Measurements from ENCODE around the gene USP48.

The USP48 gene

GRCh38 chr1:21823206-21823979 is 40.4 kb upstream of the USP48 start:
- no peak for FAIRE-seq
- no peak for DNase-seq (ENCODE audit: insufficient read length, low spot score)
- no peak for TF ChIP-seq POLR2A (IDR thresholded peaks at IDR 0.05; ENCODE audit: low read depth, low read length)

DNA sequence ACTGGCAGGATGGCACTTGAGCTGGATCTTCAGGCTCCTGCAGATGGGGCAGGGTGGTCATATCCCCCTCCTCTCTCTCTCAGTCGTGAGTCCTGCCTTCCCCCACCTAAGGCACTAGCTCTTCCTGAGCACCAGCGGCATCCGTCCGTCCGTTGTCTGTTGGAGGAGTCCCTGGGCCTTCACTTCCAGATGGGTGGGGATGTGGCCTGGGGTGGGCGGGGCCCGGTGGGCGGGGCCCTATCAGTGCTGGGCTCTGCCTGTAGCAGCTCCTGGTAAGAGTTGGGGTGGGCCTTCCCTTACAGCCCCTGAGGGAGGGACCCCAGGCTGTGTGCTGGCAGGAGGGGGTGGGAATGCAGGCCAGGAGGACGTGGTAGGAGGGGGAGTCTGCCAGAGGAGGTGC is 39.4 kb upstream of the USP48 start:
- FAIRE-seq (no peak), DNase-seq (ENCODE audit: insufficient read length, low spot score) (no peak)
- no peak for TF ChIP-seq POLR2A (IDR thresholded peaks at IDR 0.05; ENCODE audit: low read depth, low read length)

- DNase-seq (ENCODE audit: insufficient read length, low spot score) (no peak), FAIRE-seq (no peak)
- TF ChIP-seq POLR2A (IDR thresholded peaks at IDR 0.05; ENCODE audit: low read depth, low read length): no peak
Observed at GRCh38 chr1:21821385-21822019, 38.6 kb upstream of the USP48 start.

DNA sequence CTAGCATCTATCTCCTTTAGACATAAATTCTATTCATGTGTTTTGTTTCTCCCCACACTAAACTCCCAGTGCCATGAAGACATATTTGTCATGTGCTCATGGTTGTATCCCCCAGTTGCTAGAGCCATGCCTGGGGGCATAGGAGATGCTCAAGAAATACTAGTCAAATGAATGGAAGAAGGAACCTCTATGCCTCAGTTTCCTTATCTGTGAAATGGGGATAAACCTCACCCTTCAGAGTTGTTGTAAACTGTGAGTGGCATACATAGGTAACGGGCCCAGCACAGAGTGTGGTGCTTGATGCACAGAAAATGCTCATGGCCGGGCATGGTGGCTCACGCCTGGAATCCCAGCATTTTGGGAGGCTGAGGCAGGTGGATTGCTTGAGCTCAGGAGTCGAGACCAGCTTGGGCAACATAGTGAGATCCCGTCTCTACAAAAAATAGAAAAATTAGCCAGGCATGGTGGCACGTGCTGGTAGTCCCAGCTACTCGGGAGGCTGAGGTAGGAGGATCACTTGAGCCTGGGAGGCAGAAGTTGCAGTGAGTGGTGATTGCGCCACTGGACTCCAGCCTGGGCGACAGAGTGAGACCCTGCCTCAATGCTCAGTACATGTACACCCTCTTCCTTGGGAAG is 37.8 kb upstream of the USP48 start:
- DNase-seq (ENCODE audit: insufficient read length, low spot score) (no peak), FAIRE-seq (no peak)
- TF ChIP-seq POLR2A (IDR thresholded peaks at IDR 0.05; ENCODE audit: low read depth, low read length): no peak

GRCh38 chr1:21818656-21819055 is 35.7 kb upstream of the USP48 start:
- peak; percentile 51 for DNase-seq (ENCODE audit: insufficient read length, low spot score)
- no peak for TF ChIP-seq POLR2A (IDR thresholded peaks at IDR 0.05; ENCODE audit: low read depth, low read length)
- no peak for FAIRE-seq

DNA sequence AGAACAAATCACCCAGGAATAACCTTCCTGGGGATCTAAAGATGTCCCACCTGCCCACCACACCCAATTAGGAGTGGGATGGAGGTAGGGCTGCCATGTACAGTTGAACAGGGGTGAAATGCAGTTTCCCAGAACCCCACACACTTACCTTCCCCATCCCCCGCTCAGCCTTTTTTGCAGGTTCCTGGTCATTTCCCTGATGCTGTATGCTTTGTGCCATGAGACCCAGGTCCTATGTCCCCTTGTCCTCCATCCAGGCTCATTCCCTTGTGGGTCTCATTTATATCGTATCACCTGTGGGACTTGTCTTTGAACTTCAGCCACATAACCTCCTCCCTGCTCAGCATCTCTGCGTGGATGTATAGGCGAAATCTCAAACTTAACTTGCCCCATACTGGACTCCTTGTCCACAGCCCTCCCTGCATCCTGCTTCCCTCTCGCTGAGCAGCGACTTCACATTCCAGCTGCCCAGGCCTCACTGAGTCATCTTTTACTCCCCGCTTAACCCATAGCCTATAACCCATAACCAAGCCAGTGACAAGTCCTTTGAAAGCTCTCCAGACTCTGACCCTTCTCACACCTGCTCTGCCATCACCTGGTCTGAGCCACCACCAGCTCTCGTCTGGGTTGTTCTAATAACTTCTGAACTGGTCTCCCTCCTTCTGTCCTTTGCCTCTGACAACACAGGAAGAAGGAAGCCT is 33.8 kb upstream of the USP48 start:
- DNase-seq (ENCODE audit: insufficient read length, low spot score): peak; percentile 78
- peak; percentile 96 for FAIRE-seq

DNA sequence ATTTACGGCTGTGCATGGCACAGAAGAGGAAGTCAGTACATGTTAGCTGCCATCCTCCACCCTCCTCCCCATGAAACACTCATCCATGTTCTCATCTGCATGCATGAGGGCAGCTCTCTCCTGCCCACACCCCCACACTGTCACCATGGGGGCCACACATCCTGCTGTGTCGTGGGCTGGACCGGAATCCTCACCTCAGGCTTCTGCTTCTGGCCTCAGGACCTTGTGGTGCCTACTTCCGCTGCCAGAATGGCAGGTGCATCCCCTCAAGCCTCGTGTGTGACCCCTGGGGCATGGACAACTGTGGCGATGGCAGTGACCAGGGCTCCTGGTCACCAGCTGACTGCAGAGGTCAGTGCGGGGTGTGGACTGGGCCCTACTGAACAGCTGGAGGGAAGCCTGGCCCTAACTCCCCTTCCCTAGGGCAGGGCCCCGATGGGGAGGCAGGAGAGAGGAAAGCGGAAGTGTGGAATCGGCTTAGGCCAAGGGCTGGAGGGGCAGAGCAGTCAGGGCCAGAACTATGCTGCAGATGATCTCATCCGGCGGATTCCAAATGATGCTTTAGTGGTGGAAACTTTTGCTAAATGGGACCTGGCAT is 32.9 kb upstream of the USP48 start:
- DNase-seq (ENCODE audit: insufficient read length, low spot score) (no peak), FAIRE-seq (no peak)
- TF ChIP-seq POLR2A (IDR thresholded peaks at IDR 0.05; ENCODE audit: low read depth, low read length): no peak

More for the DNA sequence above, 33.8 kb upstream of the USP48 start:
- no peak for TF ChIP-seq POLR2A (IDR thresholded peaks at IDR 0.05; ENCODE audit: low read depth, low read length)

DNA sequence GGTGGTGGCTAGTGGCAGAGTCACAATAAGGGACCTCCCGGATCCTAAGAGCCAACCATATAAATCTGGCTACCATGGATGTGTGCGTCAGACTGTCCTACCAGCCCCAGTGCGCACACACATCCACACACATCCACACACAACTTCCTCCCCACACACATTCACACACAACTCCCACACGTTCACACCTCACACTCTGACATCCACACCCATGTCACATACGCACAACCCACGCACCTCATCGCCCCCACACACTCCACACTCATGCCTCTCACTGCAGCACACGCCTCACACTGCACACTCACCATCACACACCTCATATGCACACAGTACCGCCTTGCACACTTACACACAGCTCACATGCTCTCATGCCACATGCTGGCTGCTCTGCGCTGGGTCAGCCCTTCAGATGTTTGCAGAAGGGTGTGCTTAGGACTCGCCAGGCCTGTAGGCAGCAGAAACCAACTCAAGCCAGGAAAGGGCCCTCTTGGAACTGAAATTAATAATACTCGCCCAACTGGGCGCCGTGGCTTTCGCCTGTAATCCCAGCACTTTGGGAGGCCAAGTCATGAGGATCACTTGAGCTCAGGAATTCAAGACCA is 32.1 kb upstream of the USP48 start:
- DNase-seq (ENCODE audit: insufficient read length, low spot score) (no peak), FAIRE-seq (no peak)

GRCh38 chr1:21814241-21814918 is 31.4 kb upstream of the USP48 start:
- FAIRE-seq: no peak
- no peak for DNase-seq (ENCODE audit: insufficient read length, low spot score)
- no peak for TF ChIP-seq POLR2A (IDR thresholded peaks at IDR 0.05; ENCODE audit: low read depth, low read length)

More for the DNA sequence above, 32.1 kb upstream of the USP48 start:
- TF ChIP-seq POLR2A (IDR thresholded peaks at IDR 0.05; ENCODE audit: low read depth, low read length): no peak

- no peak for DNase-seq (ENCODE audit: insufficient read length, low spot score)
- no peak for TF ChIP-seq POLR2A (IDR thresholded peaks at IDR 0.05; ENCODE audit: low read depth, low read length)
- FAIRE-seq: no peak
Observed at GRCh38 chr1:21813542-21813941, 30.6 kb upstream of the USP48 start.

DNA sequence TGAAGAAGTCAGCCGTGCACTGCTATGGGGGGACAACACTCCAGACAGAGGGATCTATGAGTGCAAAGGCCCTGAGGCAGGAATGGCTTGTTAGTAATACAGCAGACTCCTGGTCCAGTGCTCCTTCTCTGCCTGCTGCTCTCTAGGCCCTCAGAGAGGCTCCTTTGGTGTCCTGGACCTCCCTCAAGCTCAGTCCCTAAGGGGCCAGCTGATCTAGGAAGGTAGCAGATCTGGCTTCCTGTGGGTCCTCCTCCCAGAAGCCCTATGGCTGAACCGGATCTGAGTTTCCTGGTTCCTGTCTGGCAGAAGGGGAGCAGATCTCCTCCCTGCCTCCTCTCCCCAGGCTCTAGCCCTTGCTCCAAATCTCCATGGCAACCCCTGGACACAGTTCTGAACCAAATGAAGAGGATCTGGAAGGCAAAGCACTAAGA is 28.9 kb upstream of the USP48 start, which contains the start of gene LDLRAD2:
Gene LDLRAD2 (plus strand): TSS at position 391 of the 431 bp plus-strand sequence. CDS start 187 bp downstream, outside the sequence.
- DNase-seq (ENCODE audit: insufficient read length, low spot score) (no peak), FAIRE-seq (no peak)
- TF ChIP-seq POLR2A (IDR thresholded peaks at IDR 0.05; ENCODE audit: low read depth, low read length): no peak

- no peak for DNase-seq (ENCODE audit: insufficient read length, low spot score)
- no peak for TF ChIP-seq POLR2A (IDR thresholded peaks at IDR 0.05; ENCODE audit: low read depth, low read length)
- FAIRE-seq: no peak
Observed at GRCh38 chr1:21804536-21804935, 21.6 kb upstream of the USP48 start.

DNA sequence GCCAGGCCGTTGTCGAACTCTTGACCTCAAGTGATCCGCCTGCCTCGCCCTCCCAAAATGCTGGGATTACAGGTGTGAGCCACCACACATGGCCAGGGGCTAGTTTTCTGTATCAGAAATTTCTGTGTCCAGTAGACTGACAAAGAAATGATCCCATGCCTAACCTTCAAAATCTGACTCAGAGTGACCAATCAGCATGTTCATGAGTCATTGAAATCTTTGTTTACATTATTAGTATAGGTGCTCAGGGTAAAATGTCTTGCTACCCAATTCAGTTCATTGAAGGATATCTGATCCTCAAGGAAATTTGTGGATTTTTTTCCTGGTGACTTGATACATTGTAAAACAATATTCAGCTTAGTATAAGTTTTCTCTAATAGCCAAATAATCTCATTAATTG is 18.2 kb upstream of the USP48 start:
- DNase-seq (ENCODE audit: insufficient read length, low spot score): no peak
- no peak for TF ChIP-seq POLR2A (IDR thresholded peaks at IDR 0.05; ENCODE audit: low read depth, low read length)

More for the DNA sequence above, 18.2 kb upstream of the USP48 start:
- FAIRE-seq: no peak

All from H54 (cell line).